GM19023 (cell line): Measurements from ENCODE around the gene NEXN.
"Not testable (repeated sequence)": the region's sequence is repeated elsewhere in the genome, so short reads cannot be mapped to it uniquely, and the experiment has no call there.

Experiments used
- ATAC-seq: cut with Tn5 transposase; IDR thresholded peaks from one replicate; pipeline ENCODE4 v1.9.1; 2021; ENCODE audit warnings: mild to moderate bottlenecking, moderate library complexity; ENCODE audit not compliant: unreplicated experiment

NEXN gene

DNA sequence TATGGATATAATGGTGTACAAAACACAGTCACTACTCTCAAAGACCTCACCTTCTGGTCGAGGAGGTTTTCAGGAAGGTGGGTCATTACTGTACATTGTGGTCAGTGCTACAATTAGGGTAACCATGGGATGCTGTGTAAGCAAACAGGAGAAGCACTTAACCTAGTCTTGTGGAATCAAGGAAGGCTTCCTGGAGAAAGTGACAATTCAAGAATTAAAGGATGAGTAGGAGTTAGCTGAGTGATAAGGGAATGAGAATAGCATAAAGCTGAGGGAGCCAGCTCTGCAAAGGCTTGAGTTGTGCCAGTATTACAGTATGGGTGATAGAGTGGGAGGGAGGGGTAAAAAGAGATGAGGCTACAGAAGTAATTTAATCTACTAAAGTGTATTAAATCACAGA lies 17.2 kb downstream of the NEXN start:
- ATAC-seq, result no peak

DNA sequence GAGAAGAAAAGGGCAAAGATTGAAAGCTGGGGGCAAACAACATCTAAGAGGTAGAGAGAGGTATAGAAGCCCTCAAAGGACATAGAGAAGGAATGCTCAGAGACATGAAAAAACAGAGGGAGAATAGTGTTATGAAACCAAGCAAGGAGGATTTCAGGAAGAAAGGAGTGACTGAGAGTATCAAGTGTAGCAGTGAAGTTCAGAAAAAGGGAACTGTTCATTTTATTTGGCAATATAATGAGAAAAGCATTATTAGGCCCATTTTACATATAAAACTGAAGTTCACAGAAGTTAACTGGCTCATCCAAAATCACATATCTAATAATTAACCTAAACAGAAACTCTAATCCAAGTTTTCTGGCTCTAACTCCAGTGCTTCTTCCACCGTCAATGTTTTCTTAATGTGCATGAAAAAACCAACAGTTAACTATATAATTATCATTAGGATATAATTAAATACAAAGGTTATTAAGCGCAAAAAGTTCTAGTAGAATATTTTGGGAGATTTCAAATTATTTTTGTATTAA lies 17.7 kb downstream of the NEXN start:
- ATAC-seq, result no peak

DNA sequence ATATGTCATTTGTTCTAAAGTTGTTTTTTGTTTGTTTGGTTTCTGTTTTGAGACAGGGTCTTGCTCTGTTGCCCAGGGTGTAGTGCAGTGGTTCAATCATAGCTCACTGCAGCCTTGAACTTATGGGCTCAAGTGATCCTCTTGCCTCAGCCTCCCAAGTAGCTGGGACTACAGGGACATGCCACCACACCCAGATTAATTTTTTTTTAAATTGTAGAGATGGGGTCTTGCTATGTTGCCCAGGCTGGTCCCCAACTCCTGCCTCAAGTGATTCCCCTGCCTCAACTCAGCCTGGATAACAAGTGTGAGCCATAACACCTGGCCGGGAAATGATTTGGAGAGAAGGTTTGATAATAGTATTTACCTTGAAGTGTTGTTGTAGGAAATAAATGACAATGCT lies 18.2 kb downstream of the NEXN start:
- ATAC-seq, result no peak

DNA sequence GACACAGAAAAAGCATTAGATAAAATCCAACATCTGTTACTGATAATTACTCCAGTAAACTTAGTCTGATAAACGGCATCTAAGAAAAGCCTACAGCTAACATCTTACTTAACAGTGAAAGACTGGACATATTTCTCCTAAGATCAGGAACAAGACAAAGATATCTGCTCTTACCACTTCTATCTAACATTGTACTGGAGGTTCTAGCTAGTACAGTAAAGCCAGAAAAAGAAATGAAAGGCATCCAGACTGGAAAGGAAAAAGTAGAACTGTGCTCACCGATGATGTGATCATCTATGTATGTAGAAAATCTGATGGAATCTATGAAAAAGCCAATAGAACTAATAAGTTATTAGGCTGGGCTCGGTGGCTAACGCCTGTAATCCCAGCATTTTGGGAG lies 21.7 kb downstream of the NEXN start:
- no peak for ATAC-seq

DNA sequence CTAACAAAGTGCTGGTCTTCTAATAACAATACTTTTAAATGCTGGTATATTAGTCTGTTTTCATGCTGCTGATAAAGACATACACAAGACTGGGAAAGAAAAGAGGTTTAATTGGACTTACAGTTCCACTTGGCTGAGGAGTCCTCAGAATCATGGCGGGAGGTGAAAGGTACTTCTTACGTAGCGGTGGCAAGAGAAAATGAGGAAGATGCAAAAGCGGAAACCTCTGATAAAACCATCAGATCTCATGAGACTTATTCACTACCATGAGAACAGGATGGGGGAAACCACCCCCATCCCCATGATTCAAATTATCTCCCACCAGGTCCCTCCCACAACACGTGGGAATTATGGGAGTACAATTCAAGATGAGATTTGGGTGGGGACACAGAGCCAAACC lies 30.5 kb downstream of the NEXN start:
- ATAC-seq, result not testable (repeated sequence)

DNA sequence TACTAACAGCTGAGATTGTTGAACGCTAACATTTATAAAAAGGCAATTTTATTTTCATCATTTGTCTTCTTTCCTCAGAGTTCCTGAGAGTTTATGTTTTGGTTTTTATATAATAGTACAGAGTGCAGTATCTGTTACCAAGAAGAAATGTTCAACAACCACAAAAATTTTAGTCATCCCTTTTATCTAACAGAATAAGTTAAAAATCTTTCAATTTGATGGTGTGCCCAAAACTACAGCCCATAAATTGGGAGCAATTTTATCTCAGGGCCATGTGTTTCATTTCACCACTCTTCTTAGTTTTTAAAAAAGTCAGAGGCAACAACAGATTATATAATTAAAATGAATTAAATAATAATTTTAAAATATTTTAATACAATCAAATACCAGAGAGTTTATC lies 37.1 kb downstream of the NEXN start:
- no peak for ATAC-seq

DNA sequence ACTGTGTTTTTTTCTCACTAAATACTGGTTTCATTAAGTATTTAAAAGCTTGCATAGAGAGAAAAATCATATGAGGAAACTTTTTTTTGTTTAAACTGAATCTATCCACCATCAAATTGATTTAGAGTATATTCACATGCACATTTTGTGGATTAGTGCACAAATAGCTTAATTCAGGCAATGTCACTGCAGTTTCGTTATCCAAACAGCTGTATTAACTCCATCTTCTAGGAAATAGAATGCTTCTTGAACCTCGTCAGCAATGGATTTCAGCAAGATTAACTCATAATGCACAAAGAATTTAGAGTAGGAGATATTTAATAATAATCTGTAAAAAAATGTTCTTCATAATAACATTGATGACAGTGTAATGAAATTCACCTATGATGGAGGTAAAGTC lies 37.5 kb downstream of the NEXN start:
- ATAC-seq, result no peak

DNA sequence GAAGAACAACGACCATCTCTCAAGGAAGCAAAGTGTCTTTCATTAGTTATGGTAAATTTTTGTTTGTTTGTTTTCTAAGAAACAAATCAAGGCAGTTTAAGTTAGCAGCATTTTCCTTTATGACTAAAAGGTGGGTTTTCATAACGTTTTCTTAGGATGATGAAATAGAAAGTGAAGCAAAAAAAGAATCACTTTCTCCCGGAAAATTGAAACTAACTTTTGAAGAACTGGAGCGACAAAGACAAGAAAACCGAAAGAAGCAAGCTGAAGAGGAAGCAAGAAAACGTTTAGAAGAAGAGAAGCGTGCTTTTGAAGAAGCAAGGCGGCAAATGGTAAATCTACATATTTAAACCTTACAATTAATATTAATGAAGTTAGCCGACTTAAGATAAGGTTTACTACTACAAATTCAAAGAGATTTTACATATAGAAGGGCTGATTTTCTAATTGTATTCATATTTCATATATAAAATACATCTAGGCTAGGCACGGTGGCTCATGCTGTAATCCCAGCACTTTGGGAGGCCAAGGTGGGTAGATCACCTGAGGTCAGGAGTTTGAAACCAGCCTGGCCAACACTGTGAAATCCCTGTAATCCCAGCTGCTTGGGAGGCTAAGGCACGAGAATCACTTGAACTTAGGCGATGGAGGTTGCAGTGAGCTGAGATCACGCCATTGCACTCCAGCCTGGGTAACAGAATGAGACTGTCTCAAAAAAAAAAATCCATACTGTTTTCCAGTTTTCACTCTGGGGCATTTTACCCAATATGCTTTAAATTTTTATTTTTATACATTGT lies 38.3 kb downstream of the NEXN start:
- no peak for ATAC-seq

DNA sequence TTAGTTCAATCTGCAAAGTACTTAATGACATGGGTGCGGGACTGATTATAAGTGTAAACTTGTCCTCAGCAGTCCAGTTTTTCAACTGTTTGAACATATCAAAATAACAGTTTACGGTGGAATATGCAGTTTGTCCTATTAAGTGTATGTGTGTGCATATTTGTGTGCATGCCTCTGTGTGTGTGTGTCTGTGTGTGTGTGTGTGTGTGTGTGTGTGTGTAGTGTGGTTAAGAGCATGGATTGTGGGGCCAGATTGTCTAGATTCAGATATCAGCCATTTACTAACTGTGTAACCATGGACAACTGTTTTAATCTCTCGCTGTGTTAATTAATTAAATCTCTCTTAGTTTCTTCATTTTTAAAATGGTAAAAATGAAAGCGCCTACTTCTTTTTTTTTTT lies 39.0 kb downstream of the NEXN start:
- no peak for ATAC-seq

DNA sequence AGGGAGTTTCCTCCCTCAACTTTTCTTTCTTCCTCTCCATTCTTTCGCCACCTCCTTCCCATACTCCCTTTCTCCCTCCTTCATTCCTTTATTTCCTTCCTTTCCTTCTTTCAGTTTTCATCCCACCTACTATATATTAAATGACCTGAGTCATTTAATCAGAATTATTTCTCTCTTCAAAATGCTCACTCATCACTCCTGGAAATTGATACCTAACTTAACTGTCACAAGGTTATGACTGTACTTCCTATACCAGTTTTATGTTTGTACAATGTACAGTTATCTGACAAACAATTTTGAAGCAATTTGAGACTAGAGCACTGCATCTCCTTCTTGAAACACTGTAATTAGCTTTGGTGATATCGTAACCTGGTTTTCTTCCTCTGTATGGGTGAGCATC lies 41.4 kb downstream of the NEXN start:
- no peak for ATAC-seq

DNA sequence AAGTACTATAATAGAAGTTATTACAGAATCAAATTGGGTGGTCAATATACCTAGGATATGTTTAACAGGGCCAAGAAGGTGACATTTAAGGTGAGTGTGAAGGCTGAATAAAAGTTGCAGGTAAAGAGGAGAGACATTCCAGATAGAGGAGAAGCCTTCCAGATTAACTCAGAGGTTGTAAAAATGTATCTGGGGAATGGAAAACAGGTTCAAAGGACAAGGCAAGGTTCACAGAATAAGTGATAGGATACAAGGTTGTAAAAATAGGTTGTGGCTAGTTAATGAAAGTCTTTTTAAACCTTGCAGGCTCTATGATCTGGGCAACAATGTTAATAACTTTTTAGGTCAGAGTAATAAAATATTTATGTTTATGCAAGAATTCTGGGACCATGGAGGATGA lies 50.2 kb downstream of the NEXN start:
- ATAC-seq, result no peak

DNA sequence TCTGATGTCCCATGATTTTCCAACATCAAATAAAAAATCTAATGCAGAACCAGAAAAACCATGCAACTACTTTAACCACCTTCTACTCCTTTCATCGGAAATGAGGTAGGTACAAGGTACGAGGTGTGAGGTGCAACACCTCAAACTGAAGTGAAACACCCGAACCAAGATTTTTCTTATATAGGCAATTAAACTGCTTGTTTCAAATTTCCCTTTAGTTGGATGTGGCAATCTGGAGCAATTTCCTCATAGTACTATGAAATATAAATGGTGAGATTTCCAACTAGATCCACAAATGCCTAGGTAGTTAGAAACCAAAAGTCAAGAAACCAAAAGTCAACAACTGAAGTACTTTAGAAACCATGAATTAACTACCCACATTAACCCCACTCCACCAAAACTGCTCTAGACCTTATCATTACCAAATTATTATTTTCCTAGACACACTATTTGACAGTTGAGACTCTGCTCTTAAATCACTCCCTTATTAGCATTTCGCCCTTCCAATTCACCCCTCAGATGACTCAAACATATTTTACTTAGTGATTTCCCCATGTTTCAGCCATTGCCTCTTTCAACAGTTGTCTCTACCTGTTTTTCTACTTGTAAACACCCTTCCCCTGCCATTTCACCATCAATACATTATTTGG lies 52.6 kb downstream of the NEXN start:
- no peak for ATAC-seq

DNA sequence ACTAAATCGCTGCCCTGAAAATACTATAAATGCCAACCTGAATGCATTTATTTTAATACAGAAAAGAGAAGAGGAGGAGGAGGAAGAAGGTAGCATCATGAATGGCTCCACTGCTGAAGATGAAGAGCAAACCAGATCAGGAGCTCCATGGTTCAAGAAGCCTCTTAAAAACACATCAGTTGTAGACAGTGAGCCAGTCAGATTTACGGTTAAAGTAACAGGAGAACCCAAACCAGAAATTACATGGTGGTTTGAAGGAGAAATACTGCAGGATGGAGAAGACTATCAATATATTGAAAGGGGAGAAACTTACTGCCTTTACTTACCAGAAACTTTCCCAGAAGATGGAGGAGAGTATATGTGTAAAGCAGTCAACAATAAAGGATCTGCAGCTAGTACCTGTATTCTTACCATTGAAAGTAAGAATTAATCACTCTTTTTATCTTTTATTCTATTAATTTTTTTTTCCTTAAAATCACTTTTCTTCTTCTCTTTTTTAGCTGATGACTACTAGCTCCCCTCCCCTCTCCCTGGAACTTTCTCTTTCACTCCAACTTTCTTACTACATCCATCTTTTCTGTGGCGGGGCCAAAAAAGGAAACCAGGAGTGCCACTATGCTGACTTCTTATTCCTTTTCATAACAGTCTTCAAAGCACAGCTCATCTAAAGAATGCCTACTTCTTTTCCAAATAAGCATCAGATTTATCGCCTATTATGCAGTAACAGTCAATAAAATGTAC lies 54.1 kb downstream of the NEXN start:
- no peak for ATAC-seq

DNA sequence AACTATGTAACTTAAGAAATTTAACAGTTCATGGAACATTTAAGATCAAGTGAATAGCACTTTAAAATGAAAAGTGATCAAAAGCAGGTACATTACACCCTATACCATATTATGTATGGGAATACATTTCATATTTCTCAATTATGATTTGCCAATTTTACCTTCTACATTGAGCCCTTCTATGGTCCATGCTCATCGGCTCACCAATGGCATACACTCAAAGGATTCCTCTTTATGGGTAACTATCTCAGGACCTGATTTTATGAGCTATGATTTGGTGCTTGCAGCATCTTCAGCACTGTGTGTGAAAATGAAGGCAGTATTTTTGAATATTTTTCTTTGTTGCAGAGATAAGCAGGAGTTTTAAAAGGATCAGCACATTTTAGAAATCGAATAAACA lies 56.9 kb downstream of the NEXN start:
- ATAC-seq, result no peak

DNA sequence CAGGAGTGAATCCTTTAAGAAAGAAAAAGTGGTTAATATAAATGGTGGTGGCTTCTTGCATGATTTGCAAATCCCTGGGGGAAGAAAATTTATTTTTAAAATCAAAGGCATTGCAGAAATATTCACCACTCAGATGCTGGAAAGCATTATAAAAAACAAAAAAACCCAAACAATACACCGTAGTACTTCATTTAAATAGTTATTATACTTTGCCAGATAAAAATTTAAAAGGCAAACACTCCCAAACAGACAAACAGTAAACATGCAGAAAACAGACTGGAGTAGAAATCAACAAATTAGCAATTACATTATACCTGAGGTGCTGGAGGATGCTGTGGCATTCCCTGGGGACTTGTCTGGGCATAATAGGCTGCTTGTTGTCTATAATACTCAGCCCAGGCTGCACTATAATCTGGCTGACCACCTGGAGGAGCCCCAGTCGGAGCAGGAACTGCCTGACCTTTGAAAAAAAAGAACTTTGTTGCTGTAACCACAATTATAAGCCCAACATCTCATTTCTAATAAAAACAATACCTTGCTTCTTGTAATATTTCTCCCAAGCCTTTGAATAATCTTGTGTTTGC lies 60.5 kb downstream of the NEXN start:
- ATAC-seq, result no peak

DNA sequence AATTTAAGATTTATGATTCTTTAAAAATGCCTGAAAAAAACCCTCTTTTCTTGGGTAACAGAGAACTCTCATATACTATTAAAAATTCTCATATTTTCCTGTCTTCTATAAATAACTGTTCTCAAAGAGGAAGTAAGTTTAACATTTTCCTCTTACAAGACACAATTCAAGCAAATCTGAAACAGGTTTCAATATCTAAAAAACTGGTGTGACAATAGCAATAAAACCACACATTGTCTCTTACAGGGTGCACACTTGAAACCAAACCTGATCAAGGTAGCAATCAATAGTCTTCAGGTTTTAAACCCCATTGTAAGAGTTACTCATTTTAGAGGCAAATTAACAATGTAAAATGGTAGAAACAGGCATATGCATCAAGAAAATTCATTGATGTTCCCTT lies 62.4 kb downstream of the NEXN start:
- no peak for ATAC-seq

DNA sequence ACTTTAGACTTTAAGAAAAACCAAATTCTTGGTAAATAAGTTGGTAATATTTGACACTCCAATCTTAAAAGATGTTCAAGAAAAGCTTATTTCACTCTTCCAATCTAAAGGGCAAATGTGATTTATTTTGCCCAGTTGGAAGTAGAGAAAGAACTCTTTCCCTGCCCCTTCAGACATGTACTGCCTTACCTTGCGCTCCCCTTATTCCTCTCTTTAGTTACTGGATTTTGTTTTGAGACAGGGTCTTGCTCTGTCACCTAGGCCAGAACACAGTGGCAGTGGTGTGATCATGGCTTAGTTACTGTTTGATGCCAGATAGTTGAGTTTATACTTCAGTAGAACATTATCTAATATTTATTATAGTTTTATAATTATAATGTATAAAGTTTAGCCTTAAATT lies 62.9 kb downstream of the NEXN start:
- ATAC-seq, result no peak

DNA sequence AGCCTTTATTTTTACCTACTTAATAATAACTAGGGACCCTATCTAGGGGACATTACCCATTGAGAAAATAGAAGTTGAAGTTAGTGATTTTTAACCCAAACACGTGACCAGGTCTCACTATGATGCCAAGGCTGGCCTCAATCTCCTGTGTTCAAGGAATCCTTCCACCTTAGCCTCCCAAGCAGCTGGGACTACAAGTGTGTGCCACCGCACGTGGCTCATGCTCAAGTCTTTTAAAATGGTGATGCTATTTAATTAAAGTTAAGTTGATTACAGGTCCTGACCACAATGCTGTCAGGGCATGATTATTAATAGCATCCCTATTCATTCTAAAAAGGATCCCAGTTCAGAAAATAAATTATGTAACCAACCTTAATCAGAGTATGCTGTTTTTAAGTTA lies 65.5 kb downstream of the NEXN start:
- no peak for ATAC-seq

DNA sequence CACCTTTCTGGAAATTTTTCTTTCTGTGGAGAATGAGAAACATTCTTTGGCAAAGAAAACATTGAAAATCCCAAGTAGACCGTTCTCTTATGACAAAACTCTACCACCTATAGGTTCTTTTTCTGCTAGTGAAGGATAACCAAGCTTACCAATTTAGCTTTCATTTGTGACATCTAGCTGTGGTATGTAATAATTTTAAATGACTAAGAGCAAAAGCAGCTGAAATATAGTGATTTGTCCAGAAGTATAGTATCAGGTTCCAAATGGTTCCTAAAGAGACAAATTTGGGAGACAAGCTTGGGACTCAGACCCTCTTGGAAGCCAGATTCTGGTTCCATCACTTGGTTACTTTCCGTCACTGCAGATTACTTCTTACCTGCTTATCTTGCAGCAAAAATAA lies 66.1 kb downstream of the NEXN start:
- ATAC-seq, result no peak

DNA sequence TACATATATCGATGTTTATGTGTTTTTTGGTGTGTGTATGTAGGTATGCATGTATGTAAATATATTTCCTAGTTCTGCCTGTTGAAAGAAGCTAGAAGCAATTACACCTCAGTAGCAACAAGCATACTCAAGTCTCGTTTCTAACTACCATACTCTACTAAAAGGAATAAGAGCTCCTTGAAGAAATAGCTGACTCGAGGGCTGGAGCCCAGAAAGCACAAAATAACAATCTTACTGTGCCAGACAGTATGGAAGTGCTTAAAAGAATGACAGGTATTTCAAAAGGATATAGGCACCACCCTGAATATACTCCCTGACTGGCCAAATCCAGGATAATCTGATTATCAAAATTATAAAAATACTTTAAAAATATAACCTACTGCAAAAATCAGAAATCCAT lies 67.3 kb downstream of the NEXN start:
- no peak for ATAC-seq

DNA sequence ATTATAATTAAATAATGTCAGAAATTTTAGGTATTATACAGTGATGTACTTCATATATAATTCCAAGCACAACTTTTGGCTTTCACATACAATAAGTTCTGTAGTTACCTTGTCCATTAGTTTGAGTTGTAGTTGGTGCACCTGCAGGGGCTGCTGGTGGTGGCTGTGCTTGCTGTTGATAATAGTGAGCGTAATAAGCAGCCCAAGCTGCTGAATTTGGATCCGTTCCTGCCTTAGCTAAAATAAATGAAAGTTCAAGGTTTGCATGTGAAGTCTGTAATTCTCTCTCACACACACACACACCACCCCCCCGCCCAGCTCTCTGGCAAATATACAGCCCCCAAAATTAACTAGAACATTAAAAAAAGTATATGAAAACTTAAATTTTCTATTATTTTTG lies 68.0 kb downstream of the NEXN start:
- no peak for ATAC-seq

DNA sequence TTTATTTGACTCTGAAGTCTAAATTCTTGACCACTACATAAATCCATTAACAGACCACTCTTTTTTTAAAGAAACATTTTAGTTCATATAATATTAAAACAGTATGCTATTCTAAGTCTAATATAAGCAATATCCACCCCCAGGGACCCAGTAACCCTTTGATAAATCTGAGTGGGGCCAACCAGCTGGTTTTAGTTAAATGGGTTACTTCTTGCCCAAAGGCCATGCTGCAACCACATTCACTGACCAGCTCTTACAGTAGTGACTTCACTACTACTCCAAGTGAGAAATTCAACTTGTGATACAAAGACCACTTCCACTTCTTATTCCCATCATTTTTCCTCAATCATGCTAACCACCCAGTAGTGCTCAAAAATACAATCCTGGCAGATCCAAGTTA lies 70.0 kb downstream of the NEXN start:
- ATAC-seq, result no peak
